HepG2 (cell line): Measurements from ENCODE around the gene B3GAT3. TPM values are rescaled to one million over a fixed set of nuclear protein-coding genes. Genes with fewer than 3 reads are reported as not detected.
A peak's percentile ranks its signal among the peaks of the same experiment; 100 is the strongest.

ENCODE experiments used
- ARNTL ChIP-seq: sonication (generic); formaldehyde crosslinking; IDR thresholded peaks from 2 replicates; pipeline ENCODE4 v1.4.0; 2020; ENCODE audit warnings: mild to moderate bottlenecking, missing genetic modification reagents
- BRCA1 ChIP-seq: sonication (generic); formaldehyde crosslinking; IDR thresholded peaks from 2 replicates; pipeline ENCODE4 v1.4.0; 2020; ENCODE audit warnings: missing genetic modification reagents
- CCDC6 ChIP-seq: sonication (generic); formaldehyde crosslinking; IDR thresholded peaks from 2 replicates; pipeline ENCODE4 v1.8.1; 2022; ENCODE audit warnings: mild to moderate bottlenecking, missing genetic modification reagents, moderate library complexity
- CEBPG ChIP-seq: IDR thresholded peaks from 2 replicates; pipeline ENCODE4 v1.6.1; 2016
- DMAP1 ChIP-seq: IDR thresholded peaks from 2 replicates; pipeline ENCODE4 v1.6.1; 2016
- ELF3 ChIP-seq: IDR thresholded peaks from 2 replicates; pipeline ENCODE4 v1.6.1; 2016; ENCODE audit warnings: missing genetic modification reagents, missing compliant biosample characterization
- FOXA1 ChIP-seq, 2 experiments: fragments of 450-650 bp in 1 of 2; sonication (generic) in 1 of 2; formaldehyde crosslinking in 1 of 2; IDR thresholded peaks; 2 replicates each; pipeline versions ENCODE4 v1.4.0 to v1.6.1; 2016 to 2020; ENCODE audit warnings: missing genetic modification reagents in 1 of 2
- GLMP ChIP-seq: sonication (generic); formaldehyde crosslinking; IDR thresholded peaks from 2 replicates; pipeline ENCODE4 v1.9.0; 2021; ENCODE audit warnings: missing genetic modification reagents, mild to moderate bottlenecking, borderline replicate concordance
- HNRNPH1 ChIP-seq: fragments of 200-400 bp; formaldehyde crosslinking; optimal IDR thresholded peaks from 2 replicates; pipeline ENCODE3; 2017; ENCODE audit warnings: mild to moderate bottlenecking, low read depth, low read length
- KLF11 ChIP-seq: IDR thresholded peaks from 2 replicates; pipeline ENCODE4 v1.6.1; 2016; ENCODE audit warnings: missing compliant biosample characterization
- MAFK ChIP-seq, 2 experiments: IDR thresholded peaks in 1 of 2; conservative IDR thresholded peaks in 1 of 2; 2 replicates each; pipeline ENCODE4 v1.6.1; 2011; ENCODE audit warnings: improper control_type of control experiment in 2 of 2, low read length in 2 of 2
- MTA3 ChIP-seq: sonication (generic); formaldehyde crosslinking; IDR thresholded peaks from 2 replicates; pipeline ENCODE4 v1.4.0; 2020; ENCODE audit warnings: missing genetic modification reagents
- NFATC3 ChIP-seq: sonication (generic); formaldehyde crosslinking; IDR thresholded peaks from 2 replicates; pipeline ENCODE4 v1.5.1; 2020; ENCODE audit warnings: mild to moderate bottlenecking, missing genetic modification reagents
- NR3C1 ChIP-seq: sonication (generic); formaldehyde crosslinking; IDR thresholded peaks from 2 replicates; pipeline ENCODE4 v1.4.0; 2020; ENCODE audit warnings: missing genetic modification reagents
- POLR2AphosphoS5 ChIP-seq: IDR thresholded peaks from 2 replicates; pipeline ENCODE4 v1.6.1; 2012; ENCODE audit warnings: low read depth, low read length
- RFX3 ChIP-seq: IDR thresholded peaks from 2 replicates; pipeline ENCODE4 v1.6.1; 2016; ENCODE audit warnings: missing biosample characterization, missing genetic modification reagents
- TCF7L2 ChIP-seq: IDR thresholded peaks from 2 replicates; pipeline ENCODE4 v1.6.1; 2011; ENCODE audit warnings: mild to moderate bottlenecking, low read depth, low read length, moderate library complexity
- TEF ChIP-seq: sonication (generic); formaldehyde crosslinking; IDR thresholded peaks from 2 replicates; pipeline ENCODE4 v1.5.0; 2020; ENCODE audit warnings: missing genetic modification reagents
- ZBTB21 ChIP-seq: sonication (generic); formaldehyde crosslinking; IDR thresholded peaks from 2 replicates; pipeline ENCODE4 v1.4.0; 2020; ENCODE audit warnings: missing genetic modification reagents
- ZNF510 ChIP-seq: sonication (generic); formaldehyde crosslinking; IDR thresholded peaks from 2 replicates; pipeline ENCODE4 v1.4.0; 2020; ENCODE audit warnings: low read depth, mild to moderate bottlenecking, missing genetic modification reagents
- ZNF530 ChIP-seq: sonication (generic); formaldehyde crosslinking; IDR thresholded peaks from 2 replicates; pipeline ENCODE4 v1.5.0; 2020; ENCODE audit warnings: low read depth, mild to moderate bottlenecking, missing genetic modification reagents
- ZNF556 ChIP-seq: sonication (generic); formaldehyde crosslinking; IDR thresholded peaks from 2 replicates; pipeline ENCODE4 v1.4.0; 2020; ENCODE audit warnings: mild to moderate bottlenecking, missing genetic modification reagents, borderline replicate concordance
- ZNF615 ChIP-seq: sonication (generic); formaldehyde crosslinking; IDR thresholded peaks from 2 replicates; pipeline ENCODE4 v1.5.0; 2020; ENCODE audit warnings: mild to moderate bottlenecking, missing genetic modification reagents, borderline replicate concordance
- ZNF644 ChIP-seq: IDR thresholded peaks from 2 replicates; pipeline ENCODE4 v1.6.1; 2016; ENCODE audit warnings: low read depth
- ZNF720 ChIP-seq: sonication (generic); formaldehyde crosslinking; IDR thresholded peaks from 2 replicates; pipeline ENCODE4 v1.4.0; 2020; ENCODE audit warnings: missing genetic modification reagents
- ZNF747 ChIP-seq: sonication (generic); formaldehyde crosslinking; IDR thresholded peaks from 2 replicates; pipeline ENCODE4 v1.8.1; 2023; ENCODE audit warnings: missing genetic modification reagents, mild to moderate bottlenecking, borderline replicate concordance
- ZNF777 ChIP-seq: sonication (generic); formaldehyde crosslinking; IDR thresholded peaks from 2 replicates; pipeline ENCODE4 v1.4.0; 2020; ENCODE audit warnings: missing genetic modification reagents
- ZNF883 ChIP-seq: sonication (generic); formaldehyde crosslinking; IDR thresholded peaks from 2 replicates; pipeline ENCODE4 v1.5.1; 2020; ENCODE audit warnings: mild to moderate bottlenecking, missing genetic modification reagents; ENCODE audit errors: not compliant biosample characterization
- ZSCAN12 ChIP-seq: sonication (generic); formaldehyde crosslinking; IDR thresholded peaks from 2 replicates; pipeline ENCODE4 v1.9.0; 2021; ENCODE audit warnings: mild to moderate bottlenecking, missing genetic modification reagents
- ZUFSP ChIP-seq: sonication (generic); formaldehyde crosslinking; IDR thresholded peaks from 2 replicates; pipeline ENCODE4 v1.9.0; 2021; ENCODE audit warnings: missing genetic modification reagents, mild to moderate bottlenecking, borderline replicate concordance
- polyA plus RNA-seq, 8 experiments: library from polyadenylated mRNA; depleted of rRNA in 3 of 8; stranded (reverse) in 7 of 8; unstranded in 1 of 8; fragments of >200 nt; fragmentation: Illumina TruSeq in 4 of 8; extraction: Trizol in 4 of 8; gene quantifications; 2 replicates each; pipeline versions ENCODE4 v1.2.1 to v1.2.3, GENCODE V29; 2011 to 2016; ENCODE audit warnings: low read depth in 4 of 8, missing spikeins in 1 of 8, mixed read lengths in 1 of 8; ENCODE audit not compliant: insufficient read depth in 1 of 8
- total RNA-seq, 5 experiments: library from RNA; depleted of rRNA; stranded (reverse); fragments of >200 nt; fragmentation: Illumina TruSeq; extraction: Trizol; gene quantifications; 2 replicates each; pipeline ENCODE4 v1.2.3, GENCODE V29; 2016; ENCODE audit warnings: low read depth in 1 of 5

Gene B3GAT3
- total and polyA plus RNA-seq, 2 of the 13 experiments (the other 11 are each of a cell fraction or from before 2014, with no cell fraction given) = 21.3 to 26.1 TPM

GRCh38 chr11:62621567-62622470 is at the start of gene B3GAT3 (continued):
- TF ChIP-seq FOXA1 (IDR thresholded peaks at IDR 0.05) (no peak), FOXA1 (CRISPR knock-in tag; IDR thresholded peaks at IDR 0.05) (no peak), POLR2AphosphoS5 (peak; percentile 70), ZNF644 (CRISPR knock-in tag) (no peak), ZNF530 (CRISPR knock-in tag) (no peak), TCF7L2 (no peak), TEF (no peak), ZNF747 (CRISPR knock-in tag) (peak; percentile 87), ARNTL (0 out of 2 replicates have a peak, but pooled peaks have one; percentile 57), ZSCAN12 (CRISPR knock-in tag) (no peak), ZNF510 (no peak), NFATC3 (CRISPR knock-in tag) (peak; percentile 83; the same call in 1 of the 2 replicates), HNRNPH1 (peak; percentile 46), CCDC6 (CRISPR knock-in tag) (peak; percentile 54; the same call in 1 of the 2 replicates), GLMP (CRISPR knock-in tag) (no peak), ZNF615 (CRISPR knock-in tag) (peak; percentile 87; the same call in 1 of the 2 replicates), KLF11 (CRISPR knock-in tag) (0 out of 2 replicates have a peak, but pooled peaks have one; percentile 77), CEBPG (CRISPR knock-in tag) (peak; percentile 57; the same call in 1 of the 2 replicates), ZUFSP (CRISPR knock-in tag) (no peak), RFX3 (CRISPR knock-in tag) (no peak), NR3C1 (no peak), ZNF883 (CRISPR knock-in tag) (peak; percentile 79), ZNF556 (CRISPR knock-in tag) (0 out of 2 replicates have a peak, but pooled peaks have one; percentile 53), BRCA1 (CRISPR knock-in tag) (no peak), DMAP1 (peak; percentile 92), ELF3 (CRISPR knock-in tag) (peak; percentile 85), ZNF777 (CRISPR knock-in tag) (peak; percentile 44), ZNF720 (no peak), MAFK (conservative IDR thresholded peaks at IDR 0.05 in 1 of 2, IDR thresholded peaks at IDR 0.05 in 1 of 2; ENCODE audit: low read length in 2 of 2) (no peak), ZBTB21 (CRISPR knock-in tag) (peak; percentile 67), MTA3 (CRISPR knock-in tag) (no peak)
